Measurements from ENCODE around the gene ABCC6.

DNA sequence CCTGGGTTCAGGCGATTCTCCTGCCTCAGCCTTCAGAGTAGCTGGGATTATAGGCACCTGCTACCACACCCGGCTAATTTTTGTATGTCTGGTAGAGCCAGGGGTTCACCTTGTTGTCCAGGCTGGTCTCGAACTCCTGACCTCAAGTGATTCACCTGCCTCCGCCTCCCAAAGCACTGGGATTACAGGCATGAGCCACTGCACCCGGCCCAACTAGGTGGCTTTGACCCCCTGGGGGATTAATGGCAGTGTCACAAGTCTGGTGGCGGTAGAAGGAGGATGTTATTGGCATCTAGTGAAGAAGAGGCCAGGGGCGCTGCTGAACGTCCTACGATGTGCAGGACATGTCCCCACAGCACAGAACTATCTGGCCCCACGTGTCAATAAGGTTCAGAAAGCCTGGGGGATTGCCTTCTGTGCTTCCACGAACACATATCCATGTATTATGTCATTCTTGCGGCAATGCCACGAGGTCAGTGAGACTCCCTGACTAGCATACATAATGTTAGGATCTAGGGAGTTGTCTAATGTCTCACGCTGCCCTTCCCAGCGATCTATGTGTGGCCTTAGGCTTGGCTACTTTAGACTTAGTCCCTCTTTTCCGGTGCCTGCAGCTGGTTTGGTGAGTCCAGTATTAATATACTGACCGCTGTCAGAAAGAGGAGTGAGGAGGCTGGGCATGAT, 75.8 kb downstream of the ABCC6 start:
- no peak for TF ChIP-seq EZH2 (IDR thresholded peaks at IDR 0.05; ENCODE audit: borderline replicate concordance, low read depth, low read length, severe bottlenecking)
- TF ChIP-seq, protein P1, sequence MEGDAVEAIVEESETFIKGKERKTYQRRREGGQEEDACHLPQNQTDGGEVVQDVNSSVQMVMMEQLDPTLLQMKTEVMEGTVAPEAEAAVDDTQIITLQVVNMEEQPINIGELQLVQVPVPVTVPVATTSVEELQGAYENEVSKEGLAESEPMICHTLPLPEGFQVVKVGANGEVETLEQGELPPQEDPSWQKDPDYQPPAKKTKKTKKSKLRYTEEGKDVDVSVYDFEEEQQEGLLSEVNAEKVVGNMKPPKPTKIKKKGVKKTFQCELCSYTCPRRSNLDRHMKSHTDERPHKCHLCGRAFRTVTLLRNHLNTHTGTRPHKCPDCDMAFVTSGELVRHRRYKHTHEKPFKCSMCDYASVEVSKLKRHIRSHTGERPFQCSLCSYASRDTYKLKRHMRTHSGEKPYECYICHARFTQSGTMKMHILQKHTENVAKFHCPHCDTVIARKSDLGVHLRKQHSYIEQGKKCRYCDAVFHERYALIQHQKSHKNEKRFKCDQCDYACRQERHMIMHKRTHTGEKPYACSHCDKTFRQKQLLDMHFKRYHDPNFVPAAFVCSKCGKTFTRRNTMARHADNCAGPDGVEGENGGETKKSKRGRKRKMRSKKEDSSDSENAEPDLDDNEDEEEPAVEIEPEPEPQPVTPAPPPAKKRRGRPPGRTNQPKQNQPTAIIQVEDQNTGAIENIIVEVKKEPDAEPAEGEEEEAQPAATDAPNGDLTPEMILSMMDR (IDR thresholded peaks at IDR 0.05; ENCODE audit: borderline replicate concordance, extremely low read depth, low read length, poor library complexity, severe bottlenecking) = no peak
